HCT116 (cell line): Measurements from ENCODE around the gene MADD. TPM values are rescaled to one million over a fixed set of nuclear protein-coding genes. Genes with fewer than 3 reads are reported as not detected.

Experiments
- ATAC-seq: fragments of 200-7000 bp; cut with Tn5 transposase; 2 replicates; pipeline ENCODE4 v1.9.1; 2020; ENCODE audit warnings: mild to moderate bottlenecking, moderate library complexity
- BruUV-seq: library from RNA; stranded (reverse); fragments of 400-500 nt; replicated peaks from 2 replicates; lab custom pipeline; 2021; lab: Mats Ljungman, UMichigan
- CTCF ChIA-PET: fragments of 300-600 bp; sonication (Branson Sonifier 250); formaldehyde crosslinking; loops from one replicate; lab custom pipeline; 2021; ENCODE audit warnings: antibody characterized with exemption; lab: Charles Lee
- POLR2A ChIA-PET: fragments of 300-600, 350-600 bp; sonication (Branson Sonifier 250); formaldehyde crosslinking; loops from one replicate; lab custom pipeline; 2021; ENCODE audit warnings: antibody characterized with exemption; lab: Charles Lee
- RAD21 ChIA-PET, 2 experiments: fragments of 300-600 bp; sonication (Branson Sonifier 250); formaldehyde crosslinking; loops; one replicate each; lab custom pipeline; 2023; ENCODE audit warnings: low total read pairs in 2 of 2; ENCODE audit not compliant: uncharacterized antibody in 2 of 2, unreplicated experiment in 2 of 2, low non-redundant PET in 1 of 2; lab: Charles Lee
- DNase-seq: peaks from one replicate; pipeline ENCODE4 v3.0.0-alpha.2; 2010; ENCODE audit warnings: low read depth, low spot score
- H2AFZ ChIP-seq: fragments of 200-600 bp; shearing (Covaris generic), sonication (generic); 2 replicates; pipeline ENCODE4 v1.6.1; 2017; ENCODE audit warnings: low read depth, mixed run types, mixed read lengths, antibody characterized with exemption, low read length; ENCODE audit not compliant: poor library complexity, severe bottlenecking
- H3K27ac ChIP-seq: 2 replicates; pipeline ENCODE4 v1.5.1; 2012; ENCODE audit warnings: low read depth, low read length
- H3K27me3 ChIP-seq: fragments of 200-600 bp; sonication (generic); 2 replicates; pipeline ENCODE4 v1.6.1; 2016; ENCODE audit warnings: mixed run types, low read length, mixed read lengths; ENCODE audit not compliant: insufficient read depth
- H3K36me3 ChIP-seq, 2 experiments: fragments of 200-500 bp in 1 of 2; fragments of 200-600 bp in 1 of 2; sonication (Bioruptor generic) in 1 of 2; sonication (generic) in 1 of 2; 2 replicates each; pipeline versions ENCODE4 v1.5.1 to v1.6.1; 2014 to 2016; ENCODE audit warnings: low read length in 2 of 2, inconsistent platforms in 1 of 2, mixed read lengths in 1 of 2, mixed run types in 1 of 2; ENCODE audit not compliant: insufficient read depth in 2 of 2, control insufficient read depth in 1 of 2
- H3K4me1 ChIP-seq, 2 experiments: fragments of 200-600 bp in 1 of 2; sonication (generic) in 1 of 2; 2 replicates each; pipeline versions ENCODE4 v1.5.1 to v1.6.1; 2012 to 2017; ENCODE audit warnings: low read length in 2 of 2, inconsistent platforms in 1 of 2, mild to moderate bottlenecking in 1 of 2, mixed read lengths in 1 of 2, mixed run types in 1 of 2, moderate library complexity in 1 of 2; ENCODE audit not compliant: insufficient read depth in 2 of 2, control insufficient read depth in 1 of 2
- H3K4me2 ChIP-seq: fragments of 200-600 bp; sonication (generic); 2 replicates; pipeline ENCODE4 v1.6.1; 2017; ENCODE audit warnings: mixed run types, low read length, mixed read lengths
- H3K4me3 ChIP-seq, 2 experiments: fragments of 200-600 bp in 1 of 2; sonication (generic) in 1 of 2; replicated peaks in 1 of 2; 2 replicates each; pipeline ENCODE4 v1.5.1; 2011 to 2016; ENCODE audit warnings: low read length in 2 of 2, control low read depth in 1 of 2, low read depth in 1 of 2, mild to moderate bottlenecking in 1 of 2, mixed read lengths in 1 of 2, mixed run types in 1 of 2
- H3K79me2 ChIP-seq: fragments of 200-600 bp; sonication (generic); 2 replicates; pipeline ENCODE4 v1.6.1; 2017; ENCODE audit warnings: mild to moderate bottlenecking, mixed run types, low read length, moderate library complexity, mixed read lengths; ENCODE audit not compliant: insufficient read depth
- H3K9ac ChIP-seq: fragments of 200-600 bp; sonication (generic); 2 replicates; pipeline ENCODE4 v1.6.1; 2016; ENCODE audit warnings: low read length, mixed read lengths
- H3K9me2 ChIP-seq: fragments of 200-600 bp; sonication (generic), shearing (Covaris generic); 2 replicates; pipeline ENCODE4 v1.6.1; 2017; ENCODE audit warnings: mixed run types, mild to moderate bottlenecking, moderate library complexity; ENCODE audit not compliant: insufficient read depth
- H3K9me3 ChIP-seq, 2 experiments: fragments of 200-500 bp in 1 of 2; fragments of 200-600 bp in 1 of 2; sonication (Bioruptor generic) in 1 of 2; sonication (generic) in 1 of 2; 2 replicates each; pipeline ENCODE4 v1.6.1; 2014 to 2017; ENCODE audit warnings: low read length in 2 of 2, mixed read lengths in 2 of 2, inconsistent platforms in 1 of 2, low read depth in 1 of 2, mild to moderate bottlenecking in 1 of 2, mixed run types in 1 of 2, moderate library complexity in 1 of 2; ENCODE audit not compliant: control insufficient read depth in 1 of 2, insufficient read depth in 1 of 2
- H4K20me1 ChIP-seq: fragments of 200-600 bp; sonication (generic), shearing (Covaris generic); 2 replicates; pipeline ENCODE4 v1.6.1; 2017; ENCODE audit warnings: mixed run types, mild to moderate bottlenecking, moderate library complexity; ENCODE audit not compliant: insufficient read depth
- CBX3 ChIP-seq: IDR thresholded peaks from 2 replicates; pipeline ENCODE4 v1.6.1; 2012; ENCODE audit warnings: low read depth
- CEBPB ChIP-seq: IDR thresholded peaks from 2 replicates; pipeline ENCODE4 v1.6.1; 2012; ENCODE audit warnings: low read depth
- EGR1 ChIP-seq: IDR thresholded peaks from 2 replicates; pipeline ENCODE4 v1.6.1; 2012; ENCODE audit warnings: low read depth
- ELF1 ChIP-seq: IDR thresholded peaks from 2 replicates; pipeline ENCODE4 v1.6.1; 2012; ENCODE audit warnings: low read depth, borderline replicate concordance
- EZH2 ChIP-seq: fragments of 200-600 bp; sonication (generic); IDR thresholded peaks from 2 replicates; pipeline ENCODE4 v1.6.1; 2017; ENCODE audit warnings: antibody characterized with exemption, mixed run types
- FOSL1 ChIP-seq: IDR thresholded peaks from 2 replicates; pipeline ENCODE4 v1.6.1; 2012; ENCODE audit warnings: low read depth
- MAX ChIP-seq: IDR thresholded peaks from 2 replicates; pipeline ENCODE4 v1.6.1; 2012
- POLR2A ChIP-seq: IDR thresholded peaks from 2 replicates; pipeline ENCODE4 v1.7.0; 2011; ENCODE audit warnings: borderline replicate concordance; ENCODE audit not compliant: insufficient read depth, insufficient read length; ENCODE audit errors: extremely low read depth
- POLR2AphosphoS5 ChIP-seq: IDR thresholded peaks from 2 replicates; pipeline ENCODE4 v1.6.1; 2011; ENCODE audit warnings: mild to moderate bottlenecking, low read depth, low read length, moderate library complexity
- RAD21 ChIP-seq: IDR thresholded peaks from 2 replicates; pipeline ENCODE4 v1.6.1; 2012; ENCODE audit warnings: low read depth, mild to moderate bottlenecking
- SIN3A ChIP-seq: IDR thresholded peaks from 2 replicates; pipeline ENCODE4 v1.6.1; 2012; ENCODE audit warnings: low read depth
- SP1 ChIP-seq: IDR thresholded peaks from 2 replicates; pipeline ENCODE4 v1.6.1; 2012; ENCODE audit warnings: low read depth
- SRF ChIP-seq: IDR thresholded peaks from 2 replicates; pipeline ENCODE4 v1.6.1; 2012; ENCODE audit warnings: low read depth
- TCF7L2 ChIP-seq: IDR thresholded peaks from 2 replicates; pipeline ENCODE4 v1.7.0; 2011; ENCODE audit warnings: borderline replicate concordance, inconsistent platforms; ENCODE audit not compliant: insufficient read depth, insufficient read length; ENCODE audit errors: extremely low read depth
- YY1 ChIP-seq: IDR thresholded peaks from 2 replicates; pipeline ENCODE4 v1.6.1; 2011; ENCODE audit warnings: low read length, low read depth, moderate library complexity, mild to moderate bottlenecking; ENCODE audit not compliant: insufficient replicate concordance; ENCODE audit errors: extremely low read depth
- ZNF274 ChIP-seq: fragments of 200-500 bp; sonication (Bioruptor generic); IDR thresholded peaks from 2 replicates; pipeline ENCODE4 v1.6.1; 2014; ENCODE audit warnings: mild to moderate bottlenecking, low read depth, low read length, inconsistent platforms
- intact Hi-C: fragments of 100-400 bp; cut with micrococcal nuclease; formaldehyde crosslinking; loops from 2 replicates; pipeline ENCODE4 v1.10.0; 2022
- total RNA-seq: library from RNA; stranded (reverse); gene quantifications from one replicate; pipeline ENCODE4 v1.2.1, GENCODE V29; 2021; ENCODE audit not compliant: unreplicated experiment
- TF ChIP-seq, protein P1 (sequence below), 3 experiments: fragments of 200-600 bp in 1 of 3; sonication (generic) in 1 of 3; IDR thresholded peaks in 2 of 3; conservative IDR thresholded peaks in 1 of 3; 2 replicates each; pipeline ENCODE4 v1.5.1; 2012 to 2017; ENCODE audit warnings: low read depth in 2 of 3, low read length in 2 of 3, antibody characterized with exemption in 1 of 3, borderline replicate concordance in 1 of 3, control low read depth in 1 of 3, mild to moderate bottlenecking in 1 of 3, mixed read lengths in 1 of 3, mixed run types in 1 of 3, moderate library complexity in 1 of 3; ENCODE audit not compliant: insufficient read depth in 1 of 3
- TF ChIP-seq, protein P2 (sequence below): IDR thresholded peaks from 2 replicates; pipeline ENCODE4 v1.6.1; 2011; ENCODE audit warnings: mild to moderate bottlenecking, low read length, moderate library complexity; ENCODE audit not compliant: insufficient replicate concordance; ENCODE audit errors: extremely low read depth

The MADD gene
- total RNA-seq, 1 experiment from 2014 or later: 37.1 TPM

GRCh38 chr11:47257177-47257516 lies 12.8 kb upstream of the MADD start:
- BruUV-seq: no TSS peak
- Histone ChIP-seq H3K79me2 (no peaks in the 10 kb centered on the region), H4K20me1 (no peaks in the 10 kb centered on the region), H3K4me3 (no peak overlapping the region), H3K4me1 (peaks cover 7 to 10% of the 10 kb centered on the region in 2 experiments), H3K4me2 (no peak overlapping the region), H3K9ac (no peak overlapping the region), H2AFZ (no peak overlapping the region), H3K27me3 (no peaks in the 10 kb centered on the region), H3K27ac (peak overlapping the region; percentile 20; the same call in 1 of the 2 replicates), H3K36me3 (no peaks in the 10 kb centered on the region), H3K9me2 (no peaks in the 10 kb centered on the region), H3K9me3 (no peaks in the 10 kb centered on the region)
- no peak for ATAC-seq
- ChIA-PET RAD21 (no interaction called here), CTCF (interaction anchor here (0.6 kb wide), 1 partner anchor 9 kb away, joined by 3 read pairs; no protein-coding TSS in a partner anchor), POLR2A (no interaction called here)
- TF ChIP-seq MAX: no peak
- TF ChIP-seq RAD21: no peak
- no peak for TF ChIP-seq EZH2
- TF ChIP-seq SP1: no peak
- no peak for TF ChIP-seq TCF7L2
- no peak for TF ChIP-seq POLR2A
- TF ChIP-seq YY1: no peak
- TF ChIP-seq FOSL1: no peak
- no peak for TF ChIP-seq ELF1
- no peak for TF ChIP-seq CEBPB
- no peak for TF ChIP-seq SIN3A
- TF ChIP-seq SRF: no peak
- TF ChIP-seq, protein P1, sequence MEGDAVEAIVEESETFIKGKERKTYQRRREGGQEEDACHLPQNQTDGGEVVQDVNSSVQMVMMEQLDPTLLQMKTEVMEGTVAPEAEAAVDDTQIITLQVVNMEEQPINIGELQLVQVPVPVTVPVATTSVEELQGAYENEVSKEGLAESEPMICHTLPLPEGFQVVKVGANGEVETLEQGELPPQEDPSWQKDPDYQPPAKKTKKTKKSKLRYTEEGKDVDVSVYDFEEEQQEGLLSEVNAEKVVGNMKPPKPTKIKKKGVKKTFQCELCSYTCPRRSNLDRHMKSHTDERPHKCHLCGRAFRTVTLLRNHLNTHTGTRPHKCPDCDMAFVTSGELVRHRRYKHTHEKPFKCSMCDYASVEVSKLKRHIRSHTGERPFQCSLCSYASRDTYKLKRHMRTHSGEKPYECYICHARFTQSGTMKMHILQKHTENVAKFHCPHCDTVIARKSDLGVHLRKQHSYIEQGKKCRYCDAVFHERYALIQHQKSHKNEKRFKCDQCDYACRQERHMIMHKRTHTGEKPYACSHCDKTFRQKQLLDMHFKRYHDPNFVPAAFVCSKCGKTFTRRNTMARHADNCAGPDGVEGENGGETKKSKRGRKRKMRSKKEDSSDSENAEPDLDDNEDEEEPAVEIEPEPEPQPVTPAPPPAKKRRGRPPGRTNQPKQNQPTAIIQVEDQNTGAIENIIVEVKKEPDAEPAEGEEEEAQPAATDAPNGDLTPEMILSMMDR (IDR thresholded peaks at IDR 0.05 in 2 of 3, conservative IDR thresholded peaks at IDR 0.05 in 1 of 3; ENCODE audit: borderline replicate concordance in 1 of 3, insufficient read depth in 1 of 3, low read depth in 2 of 3, low read length in 2 of 3): no peak
- TF ChIP-seq, protein P2, sequence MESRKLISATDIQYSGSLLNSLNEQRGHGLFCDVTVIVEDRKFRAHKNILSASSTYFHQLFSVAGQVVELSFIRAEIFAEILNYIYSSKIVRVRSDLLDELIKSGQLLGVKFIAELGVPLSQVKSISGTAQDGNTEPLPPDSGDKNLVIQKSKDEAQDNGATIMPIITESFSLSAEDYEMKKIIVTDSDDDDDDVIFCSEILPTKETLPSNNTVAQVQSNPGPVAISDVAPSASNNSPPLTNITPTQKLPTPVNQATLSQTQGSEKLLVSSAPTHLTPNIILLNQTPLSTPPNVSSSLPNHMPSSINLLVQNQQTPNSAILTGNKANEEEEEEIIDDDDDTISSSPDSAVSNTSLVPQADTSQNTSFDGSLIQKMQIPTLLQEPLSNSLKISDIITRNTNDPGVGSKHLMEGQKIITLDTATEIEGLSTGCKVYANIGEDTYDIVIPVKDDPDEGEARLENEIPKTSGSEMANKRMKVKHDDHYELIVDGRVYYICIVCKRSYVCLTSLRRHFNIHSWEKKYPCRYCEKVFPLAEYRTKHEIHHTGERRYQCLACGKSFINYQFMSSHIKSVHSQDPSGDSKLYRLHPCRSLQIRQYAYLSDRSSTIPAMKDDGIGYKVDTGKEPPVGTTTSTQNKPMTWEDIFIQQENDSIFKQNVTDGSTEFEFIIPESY: no peak
- no peak for TF ChIP-seq EGR1
- TF ChIP-seq ZNF274: no peak
- no peak for TF ChIP-seq POLR2AphosphoS5
- no peak for TF ChIP-seq CBX3
- no peak for DNase-seq
- intact Hi-C loops: loop anchor here (10.0 kb wide), 1 partner anchor 98 kb away; the partner anchor contains the start of gene MYBPC3
